HG03039 (cell line): ENCODE measurements around the gene GNAI1.

Experiments used
- ATAC-seq: cut with Tn5 transposase; IDR thresholded peaks from one replicate; pipeline ENCODE4 v1.9.1; 2021; ENCODE audit warnings: mild to moderate bottlenecking, moderate library complexity; ENCODE audit not compliant: unreplicated experiment

The GNAI1 gene

GRCh38 chr7:80131675-80132435 is 2.8 kb upstream of the GNAI1 start:
- ATAC-seq, result no peak

GRCh38 chr7:80132594-80132993 is 2.0 kb upstream of the GNAI1 start:
- ATAC-seq, result no peak

- ATAC-seq, result no peak
These were observed 1.1 kb upstream of the GNAI1 start for GRCh38 chr7:80133361-80134114.

- ATAC-seq, result no peak
These were observed 506 bp upstream of the GNAI1 start for GRCh38 chr7:80134115-80134535.

GRCh38 chr7:80135309-80136104 is 876 bp downstream of the GNAI1 start:
- no peak for ATAC-seq

- ATAC-seq, result no peak
These were observed 1.8 kb downstream of the GNAI1 start for GRCh38 chr7:80136261-80137055.

- ATAC-seq, result no peak
These were observed 2.8 kb downstream of the GNAI1 start for GRCh38 chr7:80137410-80137809.

- ATAC-seq, result no peak
These were observed 4.6 kb downstream of the GNAI1 start for GRCh38 chr7:80139236-80139635.

- ATAC-seq, result no peak
These were observed 5.8 kb downstream of the GNAI1 start for GRCh38 chr7:80140388-80140787.

- no peak for ATAC-seq
These were observed 6.7 kb downstream of the GNAI1 start for GRCh38 chr7:80141376-80141775.

- no peak for ATAC-seq
These were observed 8.4 kb downstream of the GNAI1 start for GRCh38 chr7:80142853-80143580.

GRCh38 chr7:80145780-80146422 is 11.3 kb downstream of the GNAI1 start:
- no peak for ATAC-seq

- no peak for ATAC-seq
These were observed 12.0 kb downstream of the GNAI1 start for GRCh38 chr7:80146545-80147182.

- ATAC-seq, result no peak
These were observed 13.1 kb downstream of the GNAI1 start for GRCh38 chr7:80147543-80148391.

GRCh38 chr7:80150611-80151273 is 16.1 kb downstream of the GNAI1 start:
- ATAC-seq, result no peak

- no peak for ATAC-seq
These were observed 16.6 kb downstream of the GNAI1 start for GRCh38 chr7:80151274-80151665.

GRCh38 chr7:80153446-80153845 is 18.8 kb downstream of the GNAI1 start:
- no peak for ATAC-seq
